ENCODE measurements around the gene NT5C3B. TPM values are rescaled to one million over a fixed set of nuclear protein-coding genes. Genes with fewer than 3 reads are reported as not detected.
"Not testable (repeated sequence)": the region's sequence is repeated elsewhere in the genome, so short reads cannot be mapped to it uniquely, and the experiment has no call there.

The NT5C3B gene
- total RNA-seq, 1 donor: 69.8 TPM

GRCh38 chr17:41849251-41849990 is 13.4 kb upstream of the NT5C3B start:
- Histone ChIP-seq H2AFZ (ENCODE audit: low read length) (no peak overlapping the region), H3K36me3 (ENCODE audit: insufficient read depth, low read length) (peaks cover 11% of the 10 kb centered on the region), H3K79me2 (ENCODE audit: insufficient read depth, low read length) (peaks cover 39% of the 10 kb centered on the region), H3K27me3 (ENCODE audit: insufficient read depth, low read length) (no peaks in the 10 kb centered on the region), H3K4me2 (ENCODE audit: insufficient read depth, low read length) (no peak overlapping the region), H3K4me1 (ENCODE audit: insufficient read depth, low read length) (peaks cover 9% of the 10 kb centered on the region), H4K20me1 (ENCODE audit: insufficient read depth, low read length) (peaks cover 26% of the 10 kb centered on the region), H3K9me3 (ENCODE audit: low read depth, low read length) (no peaks in the 10 kb centered on the region), H3K27ac (ENCODE audit: low read depth, low read length) (no peak overlapping the region), H3K4me3 (ENCODE audit: insufficient read depth, low read length) (no peak overlapping the region)
- TF ChIP-seq, protein P1, sequence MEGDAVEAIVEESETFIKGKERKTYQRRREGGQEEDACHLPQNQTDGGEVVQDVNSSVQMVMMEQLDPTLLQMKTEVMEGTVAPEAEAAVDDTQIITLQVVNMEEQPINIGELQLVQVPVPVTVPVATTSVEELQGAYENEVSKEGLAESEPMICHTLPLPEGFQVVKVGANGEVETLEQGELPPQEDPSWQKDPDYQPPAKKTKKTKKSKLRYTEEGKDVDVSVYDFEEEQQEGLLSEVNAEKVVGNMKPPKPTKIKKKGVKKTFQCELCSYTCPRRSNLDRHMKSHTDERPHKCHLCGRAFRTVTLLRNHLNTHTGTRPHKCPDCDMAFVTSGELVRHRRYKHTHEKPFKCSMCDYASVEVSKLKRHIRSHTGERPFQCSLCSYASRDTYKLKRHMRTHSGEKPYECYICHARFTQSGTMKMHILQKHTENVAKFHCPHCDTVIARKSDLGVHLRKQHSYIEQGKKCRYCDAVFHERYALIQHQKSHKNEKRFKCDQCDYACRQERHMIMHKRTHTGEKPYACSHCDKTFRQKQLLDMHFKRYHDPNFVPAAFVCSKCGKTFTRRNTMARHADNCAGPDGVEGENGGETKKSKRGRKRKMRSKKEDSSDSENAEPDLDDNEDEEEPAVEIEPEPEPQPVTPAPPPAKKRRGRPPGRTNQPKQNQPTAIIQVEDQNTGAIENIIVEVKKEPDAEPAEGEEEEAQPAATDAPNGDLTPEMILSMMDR (IDR thresholded peaks at IDR 0.05; ENCODE audit: extremely low read depth, low read depth, low read length): no peak
- no peak for DNase-seq (ENCODE audit: insufficient read length, low spot score, missing footprints)

GRCh38 chr17:41848788-41849187 is 12.8 kb upstream of the NT5C3B start:
- TF ChIP-seq, protein P1 (IDR thresholded peaks at IDR 0.05; ENCODE audit: extremely low read depth, low read depth, low read length): no peak
- Histone ChIP-seq H3K79me2 (ENCODE audit: insufficient read depth, low read length) (peaks cover 37% of the 10 kb centered on the region), H3K27me3 (ENCODE audit: insufficient read depth, low read length) (no peaks in the 10 kb centered on the region), H3K36me3 (ENCODE audit: insufficient read depth, low read length) (peaks cover 5% of the 10 kb centered on the region), H3K4me3 (ENCODE audit: insufficient read depth, low read length) (no peak overlapping the region), H4K20me1 (ENCODE audit: insufficient read depth, low read length) (peaks cover 21% of the 10 kb centered on the region), H3K27ac (ENCODE audit: low read depth, low read length) (no peak overlapping the region), H3K4me2 (ENCODE audit: insufficient read depth, low read length) (no peak overlapping the region), H2AFZ (ENCODE audit: low read length) (no peak overlapping the region), H3K9me3 (ENCODE audit: low read depth, low read length) (no peaks in the 10 kb centered on the region), H3K4me1 (ENCODE audit: insufficient read depth, low read length) (peaks cover 9% of the 10 kb centered on the region)
- DNase-seq (ENCODE audit: insufficient read length, low spot score, missing footprints): no peak

DNA sequence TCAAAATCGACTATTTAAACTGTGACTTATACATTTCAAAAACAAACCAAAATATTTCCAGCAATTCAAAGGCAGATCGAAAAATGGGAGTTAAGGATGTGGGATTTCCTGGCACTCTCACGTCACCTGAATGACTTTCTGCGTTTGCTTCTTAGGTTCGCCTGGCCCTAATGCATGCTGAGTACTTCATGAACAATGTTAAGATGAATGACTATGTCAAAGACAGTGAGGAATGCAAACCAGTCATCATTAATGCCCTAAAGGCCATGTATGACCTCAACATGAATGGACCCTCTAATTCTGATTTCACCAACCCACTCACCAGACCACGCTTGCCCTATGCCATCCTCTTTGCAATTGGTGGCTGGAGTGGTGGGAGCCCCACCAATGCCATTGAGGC is 8.9 kb upstream of the NT5C3B start:
- peaks cover 9% of the 10 kb centered on the region for H3K4me1 ChIP-seq (ENCODE audit: insufficient read depth, low read length)
- no peaks in the 10 kb centered on the region for H3K27me3 ChIP-seq (ENCODE audit: insufficient read depth, low read length)
- H3K79me2 ChIP-seq (ENCODE audit: insufficient read depth, low read length): peaks cover 4% of the 10 kb centered on the region
- DNase-seq (ENCODE audit: insufficient read length, low spot score, missing footprints): no peak
- no peak overlapping the region for H3K4me2 ChIP-seq (ENCODE audit: insufficient read depth, low read length)
- no peak overlapping the region for H3K4me3 ChIP-seq (ENCODE audit: insufficient read depth, low read length)
- no peak overlapping the region for H3K27ac ChIP-seq (ENCODE audit: low read depth, low read length)
- no peaks in the 10 kb centered on the region for H3K9me3 ChIP-seq (ENCODE audit: low read depth, low read length)
- no peak overlapping the region for H2AFZ ChIP-seq (ENCODE audit: low read length)
- H3K36me3 ChIP-seq (ENCODE audit: insufficient read depth, low read length): no peaks in the 10 kb centered on the region
- H4K20me1 ChIP-seq (ENCODE audit: insufficient read depth, low read length): peaks cover 13% of the 10 kb centered on the region
- TF ChIP-seq, protein P1 (IDR thresholded peaks at IDR 0.05; ENCODE audit: extremely low read depth, low read depth, low read length): no peak

GRCh38 chr17:41840781-41841180 is 4.7 kb upstream of the NT5C3B start:
- not testable (repeated sequence) for H2AFZ ChIP-seq (ENCODE audit: low read length); H3K4me1 ChIP-seq (ENCODE audit: insufficient read depth, low read length); H3K9me3 ChIP-seq (ENCODE audit: low read depth, low read length); H3K4me3 ChIP-seq (ENCODE audit: insufficient read depth, low read length); H3K27me3 ChIP-seq (ENCODE audit: insufficient read depth, low read length); H4K20me1 ChIP-seq (ENCODE audit: insufficient read depth, low read length); H3K4me2 ChIP-seq (ENCODE audit: insufficient read depth, low read length); H3K36me3 ChIP-seq (ENCODE audit: insufficient read depth, low read length); H3K27ac ChIP-seq (ENCODE audit: low read depth, low read length); H3K79me2 ChIP-seq (ENCODE audit: insufficient read depth, low read length); DNase-seq (ENCODE audit: insufficient read length, low spot score, missing footprints)

DNA sequence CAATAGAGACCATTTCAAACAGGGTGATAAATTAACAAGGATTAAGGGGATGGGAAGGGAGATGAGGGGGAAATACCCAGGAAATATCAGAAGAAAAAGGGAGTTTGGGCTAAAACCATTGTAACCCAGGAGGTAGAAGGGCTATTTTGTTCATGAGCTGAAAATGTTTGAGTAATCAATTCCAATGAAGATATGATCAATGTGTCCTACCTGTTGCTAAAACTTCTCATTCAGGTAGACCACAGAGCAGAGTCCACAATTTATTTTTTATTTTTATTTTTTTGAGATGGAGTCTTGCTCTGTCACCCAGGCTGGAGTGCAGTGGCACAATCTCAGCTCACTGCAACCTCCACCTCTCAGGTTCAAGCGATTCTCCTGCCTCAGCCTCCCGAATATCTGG is 3.4 kb upstream of the NT5C3B start:
- not testable (repeated sequence) for H3K27me3 ChIP-seq (ENCODE audit: insufficient read depth, low read length); H3K9me3 ChIP-seq (ENCODE audit: low read depth, low read length); H3K4me3 ChIP-seq (ENCODE audit: insufficient read depth, low read length); H2AFZ ChIP-seq (ENCODE audit: low read length); H3K27ac ChIP-seq (ENCODE audit: low read depth, low read length); H3K36me3 ChIP-seq (ENCODE audit: insufficient read depth, low read length); H4K20me1 ChIP-seq (ENCODE audit: insufficient read depth, low read length); DNase-seq (ENCODE audit: insufficient read length, low spot score, missing footprints); H3K79me2 ChIP-seq (ENCODE audit: insufficient read depth, low read length); H3K4me2 ChIP-seq (ENCODE audit: insufficient read depth, low read length)
- H3K4me1 ChIP-seq (ENCODE audit: insufficient read depth, low read length): peaks cover 11% of the 10 kb centered on the region
